SK-N-SH (cell line): Measurements from ENCODE around the gene MPP4. TPM values are rescaled to one million over a fixed set of nuclear protein-coding genes. Genes with fewer than 3 reads are reported as not detected.

ENCODE experiments used
- CTCF ChIA-PET: fragments of 300-600, 350-600 bp; formaldehyde crosslinking; extraction: SDS; loops from one replicate; lab custom pipeline; 2021; lab: Yijun Ruan, JAX
- POLR2A ChIA-PET: fragments of 350-600 bp; sonication (Branson Sonifier 250); formaldehyde crosslinking; extraction: SDS; loops from one replicate; lab custom pipeline; 2020; ENCODE audit warnings: antibody characterized with exemption, inconsistent platforms; lab: Yijun Ruan, JAX
- DNase-seq: peaks from one replicate; pipeline ENCODE4 v3.0.0; 2012
- H2AFZ ChIP-seq: fragments of 200-600 bp; sonication (generic); 2 replicates; pipeline ENCODE4 v1.8.1; 2016; ENCODE audit warnings: antibody characterized with exemption, mild to moderate bottlenecking, low read depth
- H3F3A ChIP-seq: fragments of 200-600 bp; sonication (generic); replicated peaks from 2 replicates; pipeline ENCODE3; 2016; ENCODE audit warnings: antibody characterized with exemption, mild to moderate bottlenecking; ENCODE audit not compliant: insufficient read depth
- H3K27ac ChIP-seq, 2 experiments: fragments of 200-500 bp in 1 of 2; fragments of 200-600 bp in 1 of 2; sonication (Bioruptor generic) in 1 of 2; sonication (generic), shearing (Covaris generic) in 1 of 2; 2 replicates each; pipeline versions ENCODE4 v1.5.1 to v1.6.1; 2014 to 2016; ENCODE audit warnings: low read depth in 2 of 2, inconsistent platforms in 1 of 2, low read length in 1 of 2, mild to moderate bottlenecking in 1 of 2, mixed read lengths in 1 of 2
- H3K27me3 ChIP-seq: fragments of 200-600 bp; sonication (generic), shearing (Covaris generic); 2 replicates; pipeline ENCODE4 v1.6.1; 2016; ENCODE audit warnings: mixed run types; ENCODE audit not compliant: insufficient read depth
- H3K36me3 ChIP-seq, 2 experiments: fragments of 200-500 bp in 1 of 2; fragments of 200-600 bp in 1 of 2; sonication (Bioruptor generic) in 1 of 2; sonication (generic) in 1 of 2; replicated peaks in 1 of 2; 2 replicates each; pipeline versions ENCODE3 to v1.5.1; 2014 to 2016; ENCODE audit warnings: low read length in 1 of 2, mild to moderate bottlenecking in 1 of 2; ENCODE audit not compliant: insufficient read depth in 2 of 2, control insufficient read depth in 1 of 2
- H3K4me1 ChIP-seq, 2 experiments: fragments of 200-500 bp in 1 of 2; fragments of 200-600 bp in 1 of 2; sonication (Bioruptor generic) in 1 of 2; sonication (generic), shearing (Covaris generic) in 1 of 2; 2 replicates each; pipeline versions ENCODE4 v1.5.1 to v1.6.1; 2014 to 2016; ENCODE audit warnings: low read depth in 1 of 2, low read length in 1 of 2, mixed run types in 1 of 2; ENCODE audit not compliant: insufficient read depth in 2 of 2, control insufficient read depth in 1 of 2
- H3K4me2 ChIP-seq: fragments of 200-600 bp; sonication (generic), shearing (Covaris generic); 2 replicates; pipeline ENCODE4 v1.6.1; 2017; ENCODE audit warnings: mixed run types
- H3K4me3 ChIP-seq, 2 experiments: fragments of 200-500 bp in 1 of 2; fragments of 200-600 bp in 1 of 2; sonication (Bioruptor generic) in 1 of 2; sonication (generic), shearing (Covaris generic) in 1 of 2; 2 replicates each; pipeline versions ENCODE4 v1.5.1 to v1.8.1; 2014 to 2016; ENCODE audit warnings: low read depth in 2 of 2, inconsistent platforms in 1 of 2, low read length in 1 of 2, mild to moderate bottlenecking in 1 of 2, mixed read lengths in 1 of 2, moderate library complexity in 1 of 2
- H3K79me2 ChIP-seq: fragments of 200-600 bp; sonication (generic); 2 replicates; pipeline ENCODE4 v1.8.1; 2017; ENCODE audit warnings: mild to moderate bottlenecking; ENCODE audit not compliant: insufficient read depth
- H3K9ac ChIP-seq: fragments of 200-600 bp; sonication (generic); 2 replicates; pipeline ENCODE4 v1.6.1; 2017; ENCODE audit warnings: mixed run types
- H3K9me2 ChIP-seq: fragments of 200-600 bp; sonication (generic); 2 replicates; pipeline ENCODE4 v1.6.1; 2017; ENCODE audit warnings: mixed run types
- H3K9me3 ChIP-seq: fragments of 200-600 bp; sonication (generic); 2 replicates; pipeline ENCODE4 v1.6.1; 2017; ENCODE audit warnings: mixed run types, mild to moderate bottlenecking, moderate library complexity
- H4K20me1 ChIP-seq: fragments of 200-600 bp; sonication (generic); 2 replicates; pipeline ENCODE4 v1.6.1; 2017; ENCODE audit warnings: mild to moderate bottlenecking, mixed run types; ENCODE audit not compliant: insufficient read depth
- CTCF ChIP-seq: fragments of 200-600 bp; sonication (generic); IDR thresholded peaks from 2 replicates; pipeline ENCODE4 v1.6.1; 2017; ENCODE audit warnings: antibody characterized with exemption, mild to moderate bottlenecking, moderate library complexity
- FOXM1 ChIP-seq: IDR thresholded peaks from 2 replicates; pipeline ENCODE4 v1.4.0; 2012; ENCODE audit warnings: low read depth, mild to moderate bottlenecking
- JUND ChIP-seq: IDR thresholded peaks from 2 replicates; pipeline ENCODE4 v1.4.0; 2012
- MAX ChIP-seq: IDR thresholded peaks from 2 replicates; pipeline ENCODE4 v1.4.0; 2012; ENCODE audit warnings: low read depth
- NRF1 ChIP-seq: IDR thresholded peaks from 2 replicates; pipeline ENCODE4 v1.6.1; 2012; ENCODE audit warnings: low read depth, mild to moderate bottlenecking, low read length
- POLR2AphosphoS5 ChIP-seq: IDR thresholded peaks from 2 replicates; pipeline ENCODE4 v1.6.1; 2012; ENCODE audit warnings: low read depth, low read length
- REST ChIP-seq: IDR thresholded peaks from 2 replicates; pipeline ENCODE4 v1.6.1; 2012; ENCODE audit warnings: mild to moderate bottlenecking, low read depth, low read length, moderate library complexity
- RXRA ChIP-seq: IDR thresholded peaks from 2 replicates; pipeline ENCODE4 v1.4.0; 2012; ENCODE audit warnings: low read depth, mild to moderate bottlenecking, borderline replicate concordance
- SIN3A ChIP-seq: IDR thresholded peaks from 2 replicates; pipeline ENCODE4 v1.6.1; 2012; ENCODE audit warnings: low read depth, mild to moderate bottlenecking, low read length, moderate library complexity, borderline replicate concordance
- SMC3 ChIP-seq: IDR thresholded peaks from 2 replicates; pipeline ENCODE4 v1.6.1; 2012; ENCODE audit warnings: low read depth, low read length, improper control_type of control experiment
- TAF1 ChIP-seq: IDR thresholded peaks from 2 replicates; pipeline ENCODE4 v1.6.1; 2012; ENCODE audit warnings: low read depth, mild to moderate bottlenecking, low read length, moderate library complexity, borderline replicate concordance
- YY1 ChIP-seq: IDR thresholded peaks from 2 replicates; pipeline ENCODE4 v1.4.0; 2012; ENCODE audit warnings: low read depth, mild to moderate bottlenecking
- WGBS: methylation state at CpG from one replicate; pipeline ENCODE4 v1.1.6; 2017; ENCODE audit warnings: low lambda C conversion rate; 5-methylcytosine and 5-hydroxymethylcytosine counted together
- polyA plus RNA-seq, 3 experiments: library from polyadenylated mRNA; depleted of rRNA; stranded (reverse); fragments of >200 nt; gene quantifications; 2 replicates each; pipeline ENCODE4 v1.2.3, GENCODE V29; 2012

The MPP4 gene
- polyA plus RNA-seq, 1 of the 3 experiments (the other 2 are of a cell fraction): 24.4 TPM

GRCh38 chr2:201644001-201644400 lies 54.4 kb downstream of the MPP4 start:
- TF ChIP-seq FOXM1 (peak; percentile 37; the same call in 1 of the 2 replicates), SMC3 (no peak), JUND (0 out of 2 replicates have a peak, but pooled peaks have one; percentile 0), RXRA (no peak), TAF1 (0 out of 2 replicates have a peak, but pooled peaks have one; percentile 41), POLR2AphosphoS5 (peak; percentile 48), YY1 (peak; percentile 63; the same call in 1 of the 2 replicates), MAX (peak; percentile 82)
- H3K9me3 ChIP-seq: no peaks in the 10 kb centered on the region
- peaks cover 40% of the 10 kb centered on the region for H3K79me2 ChIP-seq
- H4K20me1 ChIP-seq: no peaks in the 10 kb centered on the region
- H3K27me3 ChIP-seq: no peaks in the 10 kb centered on the region
- peak overlapping the region; percentile 83 for H2AFZ ChIP-seq
- H3K4me1 ChIP-seq: peaks cover 12% of the 10 kb centered on the region in 2 experiments; a peak in 2 of 4 replicates
- H3K9me2 ChIP-seq: no peaks in the 10 kb centered on the region
- H3K4me2 ChIP-seq: peak overlapping the region; percentile 82
- ChIA-PET POLR2A (interaction anchor here (1.9 kb wide), 1 partner anchor 10 kb away, joined by 10 read pairs; no protein-coding TSS in a partner anchor), CTCF (no interaction called here)
- H3K27ac ChIP-seq: peak overlapping the region; percentile 85 to 96
- peak overlapping the region; percentile 77 to 89; a peak in 3 of 4 replicates for H3K4me3 ChIP-seq
- H3F3A ChIP-seq: peaks cover 22% of the 10 kb centered on the region
- DNase-seq: no peak
- H3K36me3 ChIP-seq: peaks cover 4 to 9% of the 10 kb centered on the region in 2 experiments
- peak overlapping the region; percentile 94 for H3K9ac ChIP-seq
- 31% methylated on average over 8 of the region's 8 CpGs for WGBS

- TF ChIP-seq CTCF (peak; percentile 10; the same call in 1 of the 2 replicates), POLR2AphosphoS5 (peak; percentile 27), MAX (peak; percentile 59; the same call in 1 of the 2 replicates), FOXM1 (no peak), NRF1 (no peak), REST (no peak), SIN3A (no peak)
- H3K4me2 ChIP-seq: peak within 1 kb of the TSS; percentile 82
- peak within 1 kb of the TSS; percentile 77 to 89 for H3K4me3 ChIP-seq
- peaks cover 22% of the 10 kb centered on the region for H3F3A ChIP-seq
- ChIA-PET CTCF (interaction anchor here (0.9 to 1.3 kb wide), 2 partner anchors 10 to 11 kb away, joined by 4 read pairs; no protein-coding TSS in a partner anchor), POLR2A (interaction anchor here (1.3 to 1.9 kb wide), 2 partner anchors 9 to 137 kb away, joined by 10 read pairs; partner anchors contain the start of gene ALS2)
- H2AFZ ChIP-seq: peak within 1 kb of the TSS; percentile 83
- DNase-seq: peak; percentile 84
- WGBS: 2% methylated on average over 28 of the region's 41 CpGs
- H3K9ac ChIP-seq: peak within 1 kb of the TSS; percentile 94
- peaks cover 7 to 15% of the 10 kb centered on the region in 2 experiments for H3K36me3 ChIP-seq
- H3K9me3 ChIP-seq: no peaks in the 10 kb centered on the region
- peaks cover 12% of the 10 kb centered on the region in 2 experiments; a peak in 2 of 4 replicates for H3K4me1 ChIP-seq
- no peaks in the 10 kb centered on the region for H3K9me2 ChIP-seq
- H4K20me1 ChIP-seq: no peaks in the 10 kb centered on the region
- no peaks in the 10 kb centered on the region for H3K27me3 ChIP-seq
- H3K79me2 ChIP-seq: peaks cover 47% of the 10 kb centered on the region
- H3K27ac ChIP-seq: peak within 1 kb of the TSS; percentile 85 to 96
Measured at GRCh38 chr2:201643216-201643890, 55.1 kb downstream of the MPP4 start, which contains the start of gene TMEM237. Gene TMEM237, minus strand, starts transcription at chr2:201643503. Its CDS starts 103 bp downstream, at chr2:201643400.
